ENCODE results near the gene DUSP21.
"Not testable (repeated sequence)": the region's sequence is repeated elsewhere in the genome, so short reads cannot be mapped to it uniquely, and the experiment has no call there.

Gene DUSP21

DNA sequence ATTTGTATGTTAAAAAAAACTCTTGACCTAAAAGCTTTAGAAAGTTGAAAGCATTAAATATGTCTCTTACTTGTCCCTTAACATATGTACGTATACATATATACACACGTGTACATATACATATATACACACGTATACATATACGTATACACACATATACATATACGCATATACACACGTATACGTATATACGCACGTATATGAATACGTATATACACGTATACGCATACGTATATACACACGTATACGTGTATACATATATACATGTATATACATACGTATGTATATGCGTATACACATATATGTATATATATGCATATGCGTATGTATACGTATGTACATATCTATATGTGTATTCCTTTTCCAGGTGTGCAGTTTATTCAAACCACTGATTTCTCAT lies 32.9 kb downstream of the DUSP21 start:
- no peak for FAIRE-seq

DNA sequence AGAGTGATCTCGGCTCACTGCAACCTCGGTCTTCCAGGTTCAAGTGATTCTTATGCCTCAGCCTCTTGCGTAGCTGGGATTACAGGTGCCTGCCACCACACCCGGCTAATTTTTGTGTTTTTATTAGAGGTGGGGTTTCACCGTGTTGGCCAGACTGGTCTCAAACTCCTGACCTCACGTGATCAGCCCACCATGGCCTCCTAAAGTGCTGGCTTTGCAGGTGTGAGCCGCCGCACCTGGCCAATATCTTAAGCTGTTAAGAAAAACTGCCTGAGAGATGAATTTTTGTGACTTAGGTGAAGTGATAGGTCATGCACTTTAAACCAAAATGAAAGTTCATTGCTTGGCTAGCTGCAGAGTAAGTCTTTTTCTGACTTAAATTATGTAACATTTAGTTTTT lies 35.0 kb downstream of the DUSP21 start:
- FAIRE-seq, result no peak

DNA sequence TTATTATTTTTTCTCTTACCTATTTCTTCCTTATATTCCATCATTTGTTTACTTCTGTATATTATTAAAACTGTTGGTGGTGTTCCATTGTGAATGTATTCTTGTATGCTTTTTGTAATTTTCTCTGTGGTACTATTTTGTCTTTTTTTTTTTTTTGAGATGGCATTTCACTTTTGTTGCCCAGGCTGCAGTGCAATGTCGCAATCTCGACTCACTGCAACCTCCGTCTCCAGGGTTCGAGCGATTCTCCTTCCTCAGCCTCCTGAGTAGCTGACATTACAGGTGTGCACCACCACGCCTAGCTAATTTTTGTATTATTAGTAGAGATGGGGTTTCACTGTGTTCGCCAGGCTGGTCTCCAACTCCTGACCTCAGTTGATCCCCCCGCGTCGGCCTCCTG lies 37.7 kb downstream of the DUSP21 start:
- no peak for FAIRE-seq

DNA sequence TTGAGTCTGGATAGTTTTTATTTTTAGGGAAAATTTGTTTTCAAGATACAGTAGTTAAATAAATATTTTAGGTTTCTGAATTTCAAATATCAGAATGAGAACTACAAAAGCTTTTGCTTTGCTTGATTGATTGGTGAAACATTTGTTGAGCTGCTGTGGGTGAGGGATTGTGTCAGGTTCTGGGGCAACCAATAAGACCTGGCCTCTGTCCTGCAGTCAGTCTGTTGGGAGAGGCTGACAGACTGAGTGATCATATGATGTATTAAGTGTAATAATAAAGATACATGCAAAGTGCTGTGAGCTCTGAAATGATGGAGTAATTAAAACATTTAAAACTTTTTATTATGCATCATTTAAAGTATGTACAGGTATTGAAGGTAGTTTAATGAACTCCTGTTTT lies 38.8 kb downstream of the DUSP21 start:
- FAIRE-seq, result no peak

DNA sequence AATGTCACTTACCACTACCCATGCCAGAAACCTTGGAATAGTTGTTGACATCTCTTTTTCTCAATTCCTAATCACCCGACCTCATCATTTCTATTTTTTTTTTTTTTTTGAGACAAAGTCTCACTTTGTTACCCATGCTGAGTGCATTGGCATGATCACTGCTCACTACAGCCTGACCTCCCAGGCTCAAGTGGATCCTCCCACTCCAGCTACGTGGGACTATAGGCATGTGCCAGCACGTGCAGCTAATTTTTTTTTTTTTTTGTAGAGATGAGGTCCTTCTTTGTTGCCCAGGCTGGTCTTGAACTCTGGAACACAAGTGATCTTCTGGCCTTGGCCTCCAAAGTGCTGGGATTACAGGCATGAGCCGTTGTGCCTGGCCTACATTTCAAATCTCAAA lies 41.1 kb downstream of the DUSP21 start:
- FAIRE-seq, result no peak

DNA sequence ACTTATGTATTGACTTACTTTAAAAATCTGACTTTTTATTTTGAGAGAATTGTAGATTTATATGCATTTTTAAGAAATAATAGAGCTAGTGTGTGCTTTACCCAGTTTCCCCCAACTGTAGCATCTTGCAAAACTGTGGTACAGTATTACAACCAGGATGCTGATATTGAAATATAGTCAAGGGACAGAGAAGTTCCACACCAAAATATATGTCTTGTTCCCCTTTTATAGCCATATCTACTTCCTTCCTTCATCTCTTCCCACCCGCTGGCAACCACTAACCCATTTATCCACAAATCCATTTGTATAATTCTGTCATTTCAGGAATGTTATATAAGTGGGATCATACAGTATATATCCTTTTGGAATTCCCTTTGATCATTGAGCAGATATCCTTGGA lies 46.0 kb downstream of the DUSP21 start:
- FAIRE-seq, result no peak

DNA sequence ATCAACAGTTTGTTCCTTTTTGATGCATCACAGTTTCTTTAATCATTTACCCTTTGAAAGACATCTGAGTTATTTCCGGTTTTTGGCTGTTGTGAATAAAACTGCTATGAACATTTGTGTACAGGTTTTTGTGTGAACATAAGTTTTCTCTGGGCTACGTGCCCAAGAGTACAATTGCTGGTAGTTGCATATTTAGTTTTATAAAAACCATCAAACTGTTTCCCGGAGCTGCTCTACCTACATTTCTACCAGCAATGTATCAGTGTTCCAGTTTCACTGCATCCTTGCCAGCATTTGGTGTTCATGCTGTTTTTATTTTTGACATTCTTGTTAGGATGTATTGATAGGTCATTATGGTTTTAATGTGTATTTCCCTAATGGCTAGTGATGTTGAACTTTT lies 46.4 kb downstream of the DUSP21 start:
- FAIRE-seq, result no peak

DNA sequence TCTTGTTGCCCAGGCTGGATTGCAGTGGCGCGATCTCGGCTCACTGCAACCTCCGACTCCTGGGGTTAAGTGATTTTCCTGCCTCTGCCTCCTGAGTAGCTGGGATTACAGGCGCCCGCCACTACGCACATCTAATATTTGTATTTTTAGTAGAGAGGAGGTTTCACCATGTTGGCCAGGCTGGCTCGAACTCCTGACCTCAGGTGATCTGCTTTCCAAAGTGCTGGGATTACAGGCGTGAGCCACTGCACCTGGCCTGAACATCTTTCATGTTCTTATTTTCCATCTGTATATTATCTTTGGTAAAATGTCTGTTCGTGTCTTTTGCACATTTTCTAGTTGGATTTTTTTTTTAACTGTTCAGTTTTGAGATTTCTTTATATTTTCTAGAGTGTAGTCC lies 46.9 kb downstream of the DUSP21 start:
- FAIRE-seq, result not testable (repeated sequence)

DNA sequence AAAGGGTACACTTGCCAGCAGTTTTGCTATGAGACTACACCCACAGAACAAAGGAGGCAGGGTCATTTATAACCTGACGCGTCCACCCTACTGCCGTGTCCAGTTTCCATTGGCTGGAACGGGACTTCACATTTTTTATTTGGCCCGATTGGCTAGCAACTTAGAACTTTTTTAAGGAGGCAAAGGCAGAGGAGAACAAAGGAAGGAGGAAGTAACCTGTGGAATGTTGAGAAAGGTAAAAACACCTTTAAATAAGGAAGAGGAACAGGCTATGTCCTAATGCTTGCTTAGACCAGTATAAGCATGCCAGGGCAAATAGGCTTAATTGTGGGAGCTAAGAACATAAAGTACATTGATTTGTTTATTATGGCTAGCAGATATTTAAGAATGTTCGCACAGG lies 47.8 kb downstream of the DUSP21 start:
- no peak for FAIRE-seq
